HCT116 (cell line): ENCODE results near the gene CD1E.

Experiments used
- ATF3 ChIP-seq: IDR thresholded peaks from 2 replicates; pipeline ENCODE4 v1.6.1; 2012
- CEBPB ChIP-seq: IDR thresholded peaks from 2 replicates; pipeline ENCODE4 v1.6.1; 2012; ENCODE audit warnings: low read depth
- CTCF ChIP-seq, 3 experiments: fragments of 200-600 bp in 1 of 3; sonication (generic) in 1 of 3; IDR thresholded peaks in 2 of 3; conservative IDR thresholded peaks in 1 of 3; 2 replicates each; pipeline ENCODE4 v1.5.1; 2012 to 2017; ENCODE audit warnings: low read depth in 2 of 3, low read length in 2 of 3, antibody characterized with exemption in 1 of 3, borderline replicate concordance in 1 of 3, control low read depth in 1 of 3, mild to moderate bottlenecking in 1 of 3, mixed read lengths in 1 of 3, mixed run types in 1 of 3, moderate library complexity in 1 of 3; ENCODE audit not compliant: insufficient read depth in 1 of 3
- EGR1 ChIP-seq: IDR thresholded peaks from 2 replicates; pipeline ENCODE4 v1.6.1; 2012; ENCODE audit warnings: low read depth
- EZH2 ChIP-seq: fragments of 200-600 bp; sonication (generic); IDR thresholded peaks from 2 replicates; pipeline ENCODE4 v1.6.1; 2017; ENCODE audit warnings: antibody characterized with exemption, mixed run types
- JUND ChIP-seq: IDR thresholded peaks from 2 replicates; pipeline ENCODE4 v1.6.1; 2012
- POLR2A ChIP-seq: IDR thresholded peaks from 2 replicates; pipeline ENCODE4 v1.7.0; 2011; ENCODE audit warnings: borderline replicate concordance; ENCODE audit not compliant: insufficient read depth, insufficient read length; ENCODE audit errors: extremely low read depth
- POLR2AphosphoS5 ChIP-seq: IDR thresholded peaks from 2 replicates; pipeline ENCODE4 v1.6.1; 2011; ENCODE audit warnings: mild to moderate bottlenecking, low read depth, low read length, moderate library complexity
- YY1 ChIP-seq: IDR thresholded peaks from 2 replicates; pipeline ENCODE4 v1.6.1; 2011; ENCODE audit warnings: low read length, low read depth, moderate library complexity, mild to moderate bottlenecking; ENCODE audit not compliant: insufficient replicate concordance; ENCODE audit errors: extremely low read depth
- ZNF274 ChIP-seq: fragments of 200-500 bp; sonication (Bioruptor generic); IDR thresholded peaks from 2 replicates; pipeline ENCODE4 v1.6.1; 2014; ENCODE audit warnings: mild to moderate bottlenecking, low read depth, low read length, inconsistent platforms

GRCh38 chr1:158400871-158401270 lies 47.2 kb downstream of the CD1E start:
- no peak for TF ChIP-seq ZNF274
- TF ChIP-seq EGR1: no peak
- TF ChIP-seq JUND: no peak
- no peak for TF ChIP-seq EZH2
- TF ChIP-seq YY1: no peak
- no peak for TF ChIP-seq ATF3
- no peak for TF ChIP-seq CTCF (IDR thresholded peaks at IDR 0.05 in 2 of 3, conservative IDR thresholded peaks at IDR 0.05 in 1 of 3; ENCODE audit: borderline replicate concordance in 1 of 3, insufficient read depth in 1 of 3, low read depth in 2 of 3, low read length in 2 of 3)
- no peak for TF ChIP-seq POLR2A
- TF ChIP-seq CEBPB: no peak
- TF ChIP-seq POLR2AphosphoS5: no peak
